Neutrophil (primary cell): ENCODE results near the gene TRAPPC12.

Source experiments
- H3K27ac ChIP-seq: fragments of 200-600 bp; sonication (generic); 2 replicates; pipeline ENCODE4 v1.5.1; 2016; ENCODE audit warnings: mild to moderate bottlenecking, moderate library complexity
- H3K27me3 ChIP-seq: fragments of 200-600 bp; sonication (generic); 2 replicates; pipeline ENCODE4 v1.6.0; 2016; ENCODE audit warnings: mild to moderate bottlenecking
- H3K36me3 ChIP-seq: fragments of 200-600 bp; sonication (generic); 2 replicates; pipeline ENCODE4 v1.5.1; 2017
- H3K4me1 ChIP-seq, 2 experiments: fragments of 200-600 bp in 1 of 2; sonication (generic) in 1 of 2; 1 replicate in 1 of 2; 2 replicates in 1 of 2; pipeline versions ENCODE4 v1.5.1 to v1.6.1; 2013 to 2016; ENCODE audit warnings: low read depth in 1 of 2, low read length in 1 of 2, mild to moderate bottlenecking in 1 of 2, moderate library complexity in 1 of 2; ENCODE audit not compliant: control insufficient read depth in 1 of 2, insufficient read depth in 1 of 2
- H3K4me3 ChIP-seq, 2 experiments: fragments of 200-600 bp in 1 of 2; sonication (generic) in 1 of 2; 1 replicate in 1 of 2; 2 replicates in 1 of 2; pipeline ENCODE4 v1.5.1; 2013 to 2016; ENCODE audit warnings: low read depth in 1 of 2, low read length in 1 of 2, mild to moderate bottlenecking in 1 of 2, moderate library complexity in 1 of 2
- H3K9me3 ChIP-seq: fragments of 200-600 bp; sonication (generic); 2 replicates; pipeline ENCODE4 v1.5.1; 2016
- CTCF ChIP-seq: fragments of 200-600 bp; sonication (generic); IDR thresholded peaks from 2 replicates; pipeline ENCODE4 v1.5.1; 2016; ENCODE audit warnings: antibody characterized with exemption

TRAPPC12 gene

DNA sequence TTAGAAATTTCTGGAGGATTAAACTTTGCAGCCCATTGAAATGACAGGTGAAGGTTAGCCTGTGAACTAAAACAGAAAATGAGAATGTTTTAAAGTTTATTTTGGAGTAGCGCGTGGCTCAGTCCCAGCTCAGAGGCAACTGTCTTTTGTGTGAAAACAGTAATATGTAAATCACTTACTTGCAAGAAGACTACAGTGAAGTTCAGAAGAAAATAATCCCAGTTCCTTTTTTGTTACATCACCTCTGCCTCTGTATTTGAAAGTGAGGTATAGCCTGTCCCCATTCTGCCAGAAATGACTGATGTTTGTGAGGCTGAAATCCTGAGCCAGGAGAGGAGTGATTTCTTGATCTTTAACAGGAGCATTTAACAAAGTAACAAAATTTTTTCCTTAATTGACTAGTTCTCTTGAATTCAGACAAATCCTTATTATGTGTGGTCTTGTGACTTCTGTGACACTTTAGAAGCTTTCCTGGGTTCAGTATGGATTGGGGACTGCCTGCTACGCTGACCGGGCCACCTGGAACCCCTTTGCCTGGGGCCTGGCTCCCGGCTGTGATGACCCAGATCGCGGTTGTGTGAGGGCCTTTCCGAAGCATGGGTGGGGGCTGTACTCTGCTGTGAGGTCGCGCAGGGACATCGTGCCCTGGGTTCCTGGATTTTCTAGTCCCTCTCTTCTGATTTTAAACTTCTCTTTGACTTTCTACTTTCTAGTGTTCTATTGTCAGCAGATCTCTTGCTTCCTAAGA, 24.3 kb downstream of the TRAPPC12 start:
- H3K27me3 ChIP-seq, result no peaks in the 10 kb centered on the region
- no peaks in the 10 kb centered on the region for H3K4me1 ChIP-seq
- peaks cover 42% of the 10 kb centered on the region for H3K36me3 ChIP-seq
- no peak for TF ChIP-seq CTCF
- no peak overlapping the region for H3K4me3 ChIP-seq
- no peaks in the 10 kb centered on the region for H3K9me3 ChIP-seq
- H3K27ac ChIP-seq, result no peak overlapping the region

GRCh38 chr2:3404349-3404894, 24.9 kb downstream of the TRAPPC12 start:
- TF ChIP-seq CTCF, result no peak
- Histone ChIP-seq H3K27ac (no peak overlapping the region), H3K4me1 (no peaks in the 10 kb centered on the region), H3K36me3 (peaks cover 40% of the 10 kb centered on the region), H3K27me3 (no peaks in the 10 kb centered on the region), H3K4me3 (no peak overlapping the region), H3K9me3 (no peaks in the 10 kb centered on the region)

GRCh38 chr2:3405307-3405706, 25.8 kb downstream of the TRAPPC12 start:
- Histone ChIP-seq H3K4me3 (no peak overlapping the region), H3K9me3 (no peaks in the 10 kb centered on the region), H3K36me3 (peaks cover 39% of the 10 kb centered on the region), H3K27me3 (no peaks in the 10 kb centered on the region), H3K4me1 (no peaks in the 10 kb centered on the region), H3K27ac (no peak overlapping the region)
- TF ChIP-seq CTCF, result no peak

GRCh38 chr2:3405876-3406275, 26.4 kb downstream of the TRAPPC12 start:
- H3K36me3 ChIP-seq, result peaks cover 33% of the 10 kb centered on the region
- no peaks in the 10 kb centered on the region for H3K4me1 ChIP-seq
- H3K4me3 ChIP-seq, result no peak overlapping the region
- TF ChIP-seq CTCF, result no peak
- H3K9me3 ChIP-seq, result no peaks in the 10 kb centered on the region
- no peaks in the 10 kb centered on the region for H3K27me3 ChIP-seq
- H3K27ac ChIP-seq, result no peak overlapping the region

GRCh38 chr2:3406501-3406900, 27.0 kb downstream of the TRAPPC12 start:
- Histone ChIP-seq H3K36me3 (peaks cover 27% of the 10 kb centered on the region), H3K27me3 (no peaks in the 10 kb centered on the region), H3K9me3 (no peaks in the 10 kb centered on the region), H3K27ac (no peak overlapping the region), H3K4me1 (no peaks in the 10 kb centered on the region), H3K4me3 (no peak overlapping the region)
- TF ChIP-seq CTCF, result no peak
